ENCODE data around the gene NUDT3. TPM values are rescaled to one million over a fixed set of nuclear protein-coding genes. Genes with fewer than 3 reads are reported as not detected.
"Not testable (repeated sequence)": the region's sequence is repeated elsewhere in the genome, so short reads cannot be mapped to it uniquely, and the experiment has no call there.

NUDT3 gene
- polyA plus RNA-seq, 3 donors: 12.6 to 22.0 (median 21.6) TPM

DNA sequence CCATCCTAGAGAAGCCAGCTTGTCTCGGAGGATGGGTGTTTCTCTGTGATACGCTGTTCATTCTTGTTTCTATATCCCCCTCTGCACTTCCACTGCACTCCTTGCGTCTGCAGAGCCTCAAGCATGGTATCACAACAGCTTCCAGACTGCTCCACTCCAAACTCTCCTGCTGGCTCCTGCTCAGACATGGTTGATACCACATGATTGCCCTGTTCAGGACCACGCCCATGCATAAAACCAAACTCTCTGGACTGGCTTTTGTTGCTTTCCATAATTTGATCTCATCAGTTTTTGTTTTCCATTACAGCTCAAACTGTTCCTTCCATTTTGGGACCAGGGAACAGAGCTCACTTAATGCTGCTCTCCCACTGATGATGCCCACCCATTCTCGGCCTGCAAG is 113.6 kb downstream of the NUDT3 start:
- DNase-seq (ENCODE audit: extremely low read depth in 1 of 11, low read depth in 9 of 11, low spot score in 4 of 11): no peak

GRCh38 chr6:34277763-34278112 is 114.7 kb downstream of the NUDT3 start:
- no peak for DNase-seq (ENCODE audit: extremely low read depth in 1 of 11, low read depth in 9 of 11, low spot score in 4 of 11)

- DNase-seq (ENCODE audit: extremely low read depth in 1 of 11, low read depth in 9 of 11, low spot score in 4 of 11): no peak
These were observed 115.3 kb downstream of the NUDT3 start for GRCh38 chr6:34276881-34277762.

GRCh38 chr6:34276191-34276590 is 116.3 kb downstream of the NUDT3 start:
- no peak for DNase-seq (ENCODE audit: extremely low read depth in 1 of 11, low read depth in 9 of 11, low spot score in 4 of 11)

DNA sequence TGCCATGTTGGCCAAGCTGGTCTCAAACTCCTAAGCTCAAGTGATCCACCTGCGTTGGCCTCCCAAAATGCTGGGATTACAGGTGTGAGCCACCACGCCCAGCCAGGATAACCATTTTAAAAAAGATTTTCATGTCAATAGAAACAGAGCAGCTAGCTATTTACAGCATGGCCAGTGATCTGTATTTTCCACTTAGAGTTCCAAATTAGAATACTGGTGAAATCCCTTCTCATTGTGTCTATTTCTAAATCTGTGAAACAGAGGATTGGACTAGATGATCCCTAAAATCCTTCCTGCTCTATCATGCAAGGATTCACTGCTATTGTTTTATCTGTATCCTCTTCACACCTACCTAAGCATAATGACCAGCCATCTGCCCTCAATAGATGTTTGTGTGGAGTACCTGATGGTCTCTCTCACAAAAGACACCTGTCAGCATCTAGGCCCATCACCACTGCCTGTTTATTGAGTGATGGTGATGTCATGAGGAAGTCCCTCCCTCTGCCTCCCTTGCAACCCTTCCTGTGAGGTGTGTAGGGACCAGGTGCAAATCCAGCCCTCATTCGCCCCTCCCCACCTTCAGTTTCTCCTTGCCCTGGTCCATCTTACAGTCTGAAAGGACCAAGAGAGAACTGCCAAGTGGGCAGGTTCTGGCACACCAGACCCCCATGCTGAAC is 117.2 kb downstream of the NUDT3 start:
- DNase-seq (ENCODE audit: extremely low read depth in 1 of 11, low read depth in 9 of 11, low spot score in 4 of 11): no peak

GRCh38 chr6:34274129-34274528 is 118.3 kb downstream of the NUDT3 start:
- no peak for DNase-seq (ENCODE audit: extremely low read depth in 1 of 11, low read depth in 9 of 11, low spot score in 4 of 11)

GRCh38 chr6:34273242-34273805 is 119.1 kb downstream of the NUDT3 start:
- DNase-seq (ENCODE audit: extremely low read depth in 1 of 11, low read depth in 9 of 11, low spot score in 4 of 11): no peak

DNA sequence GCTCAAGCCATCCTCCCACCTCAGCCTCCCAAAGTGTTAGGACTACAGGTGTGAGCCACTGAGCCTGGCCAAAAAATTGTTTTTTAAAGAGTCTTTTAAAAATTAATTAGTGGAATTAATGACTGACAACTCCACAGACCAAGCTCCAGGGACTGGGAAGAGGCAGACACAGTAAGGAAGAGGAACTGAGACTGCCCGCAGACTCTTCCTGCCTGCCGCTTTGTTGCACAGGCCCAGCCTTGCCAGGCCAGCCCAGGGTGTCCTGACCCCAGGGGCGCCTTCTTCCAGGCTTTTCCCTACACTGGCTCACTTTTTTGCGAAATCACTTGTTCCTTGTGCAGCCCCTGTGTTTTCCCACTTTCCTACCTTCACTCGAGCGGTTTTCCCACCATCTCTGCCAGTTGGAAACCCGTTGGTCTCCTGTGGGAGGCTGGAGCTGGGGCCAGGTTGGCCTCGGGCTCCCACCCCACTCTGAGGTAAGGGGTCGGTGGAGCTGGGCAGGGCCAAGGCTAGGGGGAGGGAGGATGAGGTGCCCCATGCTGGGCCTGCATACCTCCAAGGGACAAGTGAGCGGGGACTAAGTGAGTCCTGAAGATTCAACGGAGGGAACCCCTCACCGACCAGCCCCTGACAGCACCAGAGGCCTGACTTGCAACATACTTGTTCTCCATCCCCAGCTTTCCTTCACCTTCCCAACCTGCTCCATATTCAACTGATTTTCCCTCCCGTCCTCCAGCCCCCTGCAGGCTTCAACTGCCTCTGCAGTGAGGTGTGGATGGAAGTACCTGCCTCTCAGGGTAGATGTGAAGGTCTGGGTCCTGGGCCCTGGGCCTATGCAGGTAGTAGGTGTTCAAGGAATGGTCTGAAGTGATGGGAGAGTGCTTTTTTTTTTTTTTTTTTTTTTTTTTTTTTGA is 120.2 kb downstream of the NUDT3 start:
- no peak for DNase-seq (ENCODE audit: extremely low read depth in 1 of 11, low read depth in 9 of 11, low spot score in 4 of 11)

DNA sequence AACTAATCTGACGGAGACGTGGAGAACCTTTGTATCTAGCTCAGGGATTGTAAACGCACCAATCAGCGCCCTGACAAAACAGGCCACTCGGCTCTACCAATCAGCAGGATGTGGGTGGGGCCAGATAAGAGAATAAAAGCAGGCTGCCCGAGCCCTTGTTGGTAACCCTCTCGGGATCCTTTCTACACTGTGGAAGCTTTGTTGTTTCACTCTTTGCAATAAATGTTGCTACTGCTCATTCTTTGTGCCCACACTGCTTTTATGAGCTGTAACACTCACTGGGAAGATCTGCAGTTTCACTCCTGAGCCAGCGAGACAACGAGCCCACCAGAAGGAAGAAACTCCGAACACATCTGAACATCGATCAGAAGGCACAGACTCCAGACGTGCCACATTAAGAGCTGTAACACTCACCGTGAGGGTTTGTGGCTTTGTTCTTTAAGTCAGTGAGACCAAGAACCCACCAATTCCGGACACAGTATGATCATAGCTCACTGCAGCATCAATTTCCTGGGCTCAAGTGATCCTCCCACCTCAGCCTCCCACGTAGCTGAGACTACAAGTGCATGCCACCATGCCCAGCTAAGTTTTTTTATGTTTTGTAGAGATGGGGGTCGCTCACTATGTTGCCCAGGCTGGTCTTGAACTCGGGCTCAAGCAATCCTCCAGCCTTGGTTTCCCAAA is 122.7 kb downstream of the NUDT3 start:
- DNase-seq (ENCODE audit: extremely low read depth in 1 of 11, low read depth in 9 of 11, low spot score in 4 of 11): not testable (repeated sequence)

- DNase-seq (ENCODE audit: extremely low read depth in 1 of 11, low read depth in 9 of 11, low spot score in 4 of 11): not testable (repeated sequence)
These were observed 123.3 kb downstream of the NUDT3 start for GRCh38 chr6:34269132-34269531.

- DNase-seq (ENCODE audit: extremely low read depth in 1 of 11, low read depth in 9 of 11, low spot score in 4 of 11): no peak
These were observed 124.7 kb downstream of the NUDT3 start for GRCh38 chr6:34267746-34268145.

GRCh38 chr6:34263484-34263883 is 129.0 kb downstream of the NUDT3 start:
- DNase-seq (ENCODE audit: extremely low read depth in 1 of 11, low read depth in 9 of 11, low spot score in 4 of 11): not testable (repeated sequence)

GRCh38 chr6:34260576-34261267 is 131.7 kb downstream of the NUDT3 start:
- DNase-seq (ENCODE audit: extremely low read depth in 1 of 11, low read depth in 9 of 11, low spot score in 4 of 11): no peak

GRCh38 chr6:34259529-34260069 is 132.9 kb downstream of the NUDT3 start:
- no peak for DNase-seq (ENCODE audit: extremely low read depth in 1 of 11, low read depth in 9 of 11, low spot score in 4 of 11)

DNA sequence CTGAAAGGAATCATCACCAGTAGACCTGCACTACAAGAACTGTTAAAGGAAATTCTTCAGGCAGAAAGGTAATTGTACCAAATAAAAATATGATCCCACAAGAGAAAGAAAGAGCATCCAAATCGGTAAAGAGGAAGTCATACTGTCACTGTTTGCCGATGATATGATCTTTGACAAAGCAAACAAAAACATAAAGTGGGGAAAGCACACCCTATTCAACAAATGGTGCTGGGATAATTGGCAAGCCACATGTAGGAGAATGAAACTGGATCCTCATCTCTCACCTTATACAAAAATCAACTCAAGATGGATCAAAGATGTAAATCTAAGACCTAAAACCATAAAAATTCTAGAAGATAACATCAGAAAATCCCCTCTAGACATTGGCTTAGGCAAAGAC is 140.1 kb downstream of the NUDT3 start:
- not testable (repeated sequence) for DNase-seq (ENCODE audit: extremely low read depth in 1 of 11, low read depth in 9 of 11, low spot score in 4 of 11)

- DNase-seq (ENCODE audit: extremely low read depth in 1 of 11, low read depth in 9 of 11, low spot score in 4 of 11): no peak
These were observed 142.8 kb downstream of the NUDT3 start for GRCh38 chr6:34249469-34250261.

Data from renal cortex interstitium (tissue), 11 donors.